ENCODE data around the gene TSHZ2. TPM values are rescaled to one million over a fixed set of nuclear protein-coding genes. Genes with fewer than 3 reads are reported as not detected.

Gene TSHZ2
- total RNA-seq, 4 donors from 2014 or later: 10.3 to 15.0 (median 12.9) TPM

DNA sequence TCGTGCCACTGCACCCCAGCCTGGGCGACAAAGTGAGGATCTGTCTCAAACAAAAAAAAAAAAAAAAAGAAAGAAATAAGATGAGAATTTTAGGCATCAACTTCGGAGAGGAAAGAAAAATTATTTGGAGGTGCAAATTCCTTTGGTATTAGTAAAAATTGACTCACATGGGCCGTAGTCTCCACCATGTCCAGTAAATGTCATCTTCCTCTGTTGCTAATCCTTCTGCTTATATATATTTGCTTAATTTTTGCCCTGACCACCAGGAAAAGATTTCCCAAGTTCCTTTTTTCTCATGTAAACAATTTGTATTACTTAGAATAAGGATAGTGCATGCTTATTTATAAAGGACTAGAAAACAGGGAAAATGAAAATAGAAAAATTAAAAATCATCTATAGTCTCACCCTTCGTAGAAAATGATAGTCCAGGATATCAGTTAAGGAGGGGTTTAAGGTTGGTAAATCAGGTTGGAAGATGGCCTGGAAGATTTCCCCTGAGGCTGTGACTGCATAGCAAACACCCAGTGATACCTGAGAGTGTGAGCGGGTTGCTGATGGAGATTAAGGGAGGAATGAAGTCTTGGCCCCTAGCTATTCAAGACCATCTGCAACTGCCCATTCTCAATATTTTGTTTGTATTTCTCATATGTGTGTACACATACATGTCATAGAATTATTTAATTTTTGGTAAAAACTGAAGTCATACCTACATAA is 380.7 kb downstream of the TSHZ2 start:
- no peaks in the 10 kb centered on the region for H3K36me3 ChIP-seq
- no peak overlapping the region for H3K4me3 ChIP-seq
- peaks cover 0 to 22% (median 15%) of the 10 kb centered on the region in 4 donors for H3K9me3 ChIP-seq
- H3K27ac ChIP-seq (replicated peaks in 1 of 4): no peak overlapping the region
- H3K27me3 ChIP-seq: no peaks in the 10 kb centered on the region
- WGBS: 91% methylated on average over 6 of the region's 6 CpGs
- TF ChIP-seq, protein P1, sequence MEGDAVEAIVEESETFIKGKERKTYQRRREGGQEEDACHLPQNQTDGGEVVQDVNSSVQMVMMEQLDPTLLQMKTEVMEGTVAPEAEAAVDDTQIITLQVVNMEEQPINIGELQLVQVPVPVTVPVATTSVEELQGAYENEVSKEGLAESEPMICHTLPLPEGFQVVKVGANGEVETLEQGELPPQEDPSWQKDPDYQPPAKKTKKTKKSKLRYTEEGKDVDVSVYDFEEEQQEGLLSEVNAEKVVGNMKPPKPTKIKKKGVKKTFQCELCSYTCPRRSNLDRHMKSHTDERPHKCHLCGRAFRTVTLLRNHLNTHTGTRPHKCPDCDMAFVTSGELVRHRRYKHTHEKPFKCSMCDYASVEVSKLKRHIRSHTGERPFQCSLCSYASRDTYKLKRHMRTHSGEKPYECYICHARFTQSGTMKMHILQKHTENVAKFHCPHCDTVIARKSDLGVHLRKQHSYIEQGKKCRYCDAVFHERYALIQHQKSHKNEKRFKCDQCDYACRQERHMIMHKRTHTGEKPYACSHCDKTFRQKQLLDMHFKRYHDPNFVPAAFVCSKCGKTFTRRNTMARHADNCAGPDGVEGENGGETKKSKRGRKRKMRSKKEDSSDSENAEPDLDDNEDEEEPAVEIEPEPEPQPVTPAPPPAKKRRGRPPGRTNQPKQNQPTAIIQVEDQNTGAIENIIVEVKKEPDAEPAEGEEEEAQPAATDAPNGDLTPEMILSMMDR (IDR thresholded peaks at IDR 0.05): no peak
- TF ChIP-seq POLR2A (IDR thresholded peaks at IDR 0.05; ENCODE audit: low read depth) (no peak), EP300 (IDR thresholded peaks at IDR 0.05) (no peak), POLR2AphosphoS5 (IDR thresholded peaks at IDR 0.05) (no peak)
- H3K4me1 ChIP-seq: no peaks in the 10 kb centered on the region
- intact Hi-C loops (cut with DNase I): no loop called here
- DNase-seq (ENCODE audit: extremely low spot score): no peak

DNA sequence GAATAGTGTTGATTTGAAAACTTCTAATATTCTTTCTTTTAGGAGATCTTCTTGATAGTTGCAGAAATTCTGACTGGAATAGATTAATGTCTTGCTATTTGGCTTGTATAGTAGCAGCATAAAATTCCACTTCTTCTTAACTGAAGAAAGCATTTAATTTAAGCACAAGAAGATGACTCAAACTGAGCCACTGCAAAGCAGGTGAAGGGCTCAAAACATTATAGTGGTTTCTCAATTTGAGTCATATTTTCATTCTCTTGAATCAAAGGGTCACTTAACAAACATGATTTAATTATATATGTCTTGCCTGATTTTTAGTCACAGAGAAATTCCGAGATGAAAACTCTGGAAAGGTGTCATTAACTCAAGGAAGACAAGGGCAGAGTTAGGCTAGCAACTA is 382.2 kb downstream of the TSHZ2 start:
- DNase-seq (ENCODE audit: extremely low spot score): no peak
- H3K4me1 ChIP-seq: no peaks in the 10 kb centered on the region
- intact Hi-C loops (cut with DNase I): no loop called here
- TF ChIP-seq POLR2AphosphoS5 (IDR thresholded peaks at IDR 0.05) (no peak), POLR2A (IDR thresholded peaks at IDR 0.05; ENCODE audit: low read depth) (no peak), EP300 (IDR thresholded peaks at IDR 0.05) (no peak)
- TF ChIP-seq, protein P1 (IDR thresholded peaks at IDR 0.05): no peak
- 97% methylated on average over 1 of the region's 1 CpG for WGBS
- H3K27ac ChIP-seq (replicated peaks in 1 of 4): no peak overlapping the region
- no peaks in the 10 kb centered on the region for H3K27me3 ChIP-seq
- H3K36me3 ChIP-seq: no peaks in the 10 kb centered on the region
- peaks cover 0 to 21% (median 13%) of the 10 kb centered on the region in 4 donors for H3K9me3 ChIP-seq
- no peak overlapping the region for H3K4me3 ChIP-seq

DNA sequence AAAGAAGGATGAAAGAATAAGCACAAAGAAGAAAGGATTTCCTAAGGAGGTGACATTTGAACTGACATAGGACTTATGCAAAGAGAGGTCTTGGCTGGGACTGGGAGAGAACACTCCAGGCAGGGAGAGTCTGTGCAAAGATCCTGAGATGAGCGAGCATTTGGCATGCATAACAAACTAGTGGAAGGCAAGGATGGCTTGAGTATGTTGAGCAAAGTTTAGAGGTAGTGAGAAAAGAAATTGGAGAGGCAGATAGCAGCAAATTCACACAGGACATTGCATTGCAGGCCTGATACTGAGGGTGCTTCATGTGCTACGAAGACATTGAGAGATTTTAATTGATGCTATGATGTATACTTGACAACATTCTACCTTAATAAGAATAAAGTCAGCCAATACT is 383.6 kb downstream of the TSHZ2 start:
- no peak for TF ChIP-seq EP300 (IDR thresholded peaks at IDR 0.05)
- TF ChIP-seq, protein P1 (IDR thresholded peaks at IDR 0.05): no peak
- no peak for TF ChIP-seq POLR2AphosphoS5 (IDR thresholded peaks at IDR 0.05)
- no peak for TF ChIP-seq POLR2A (IDR thresholded peaks at IDR 0.05; ENCODE audit: low read depth)
- Histone ChIP-seq H3K9me3 (peaks cover 0 to 13% (median 10%) of the 10 kb centered on the region in 4 donors), H3K4me3 (no peak overlapping the region), H3K27ac (replicated peaks in 1 of 4) (no peak overlapping the region), H3K36me3 (no peaks in the 10 kb centered on the region), H3K27me3 (no peaks in the 10 kb centered on the region), H3K4me1 (no peaks in the 10 kb centered on the region)
- intact Hi-C loops (cut with DNase I): no loop called here
- 91% methylated on average over 2 of the region's 2 CpGs for WGBS
- DNase-seq (ENCODE audit: extremely low spot score): no peak

DNA sequence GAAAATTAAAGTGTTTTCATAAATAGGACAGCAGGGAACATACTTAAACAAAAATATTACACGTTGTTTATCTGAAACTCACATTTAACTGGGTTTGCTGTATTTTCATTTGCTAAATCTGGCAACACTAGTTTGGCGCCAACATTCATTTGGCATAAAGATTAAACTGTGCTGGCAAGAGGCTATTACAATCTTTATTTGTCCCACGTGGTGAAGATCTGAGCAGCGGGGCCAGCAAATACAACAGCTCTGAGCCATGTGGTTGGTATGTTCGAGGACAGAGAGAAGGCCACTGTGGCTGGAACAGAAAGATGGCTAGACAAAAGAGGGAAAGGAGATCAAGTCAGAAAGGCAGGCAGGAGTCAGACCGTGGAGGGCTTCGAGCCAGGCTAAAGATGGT is 387.3 kb downstream of the TSHZ2 start:
- Histone ChIP-seq H3K9me3 (peaks cover 0 to 13% (median 10%) of the 10 kb centered on the region in 4 donors), H3K36me3 (no peaks in the 10 kb centered on the region), H3K4me3 (no peak overlapping the region), H3K27ac (replicated peaks in 1 of 4) (no peak overlapping the region), H3K27me3 (no peaks in the 10 kb centered on the region), H3K4me1 (no peaks in the 10 kb centered on the region)
- WGBS: 84% methylated on average over 7 of the region's 7 CpGs
- no peak for DNase-seq (ENCODE audit: extremely low spot score)
- TF ChIP-seq, protein P1 (IDR thresholded peaks at IDR 0.05): no peak
- no peak for TF ChIP-seq EP300 (IDR thresholded peaks at IDR 0.05)
- no peak for TF ChIP-seq POLR2A (IDR thresholded peaks at IDR 0.05; ENCODE audit: low read depth)
- TF ChIP-seq POLR2AphosphoS5 (IDR thresholded peaks at IDR 0.05): no peak
- intact Hi-C loops (cut with DNase I): no loop called here

Measured in esophagus muscularis mucosa (tissue), 4 donors.